OCI-M2 (cell line): ENCODE data around the gene KNDC1.
"Not testable (repeated sequence)": the region's sequence is repeated elsewhere in the genome, so short reads cannot be mapped to it uniquely, and the experiment has no call there.

Source experiments
- DNase-seq: peaks from one replicate; lab custom pipeline; 2025; ENCODE audit not compliant: unreplicated experiment; lab: John Stamatoyannopoulos, UW

The KNDC1 gene

DNA sequence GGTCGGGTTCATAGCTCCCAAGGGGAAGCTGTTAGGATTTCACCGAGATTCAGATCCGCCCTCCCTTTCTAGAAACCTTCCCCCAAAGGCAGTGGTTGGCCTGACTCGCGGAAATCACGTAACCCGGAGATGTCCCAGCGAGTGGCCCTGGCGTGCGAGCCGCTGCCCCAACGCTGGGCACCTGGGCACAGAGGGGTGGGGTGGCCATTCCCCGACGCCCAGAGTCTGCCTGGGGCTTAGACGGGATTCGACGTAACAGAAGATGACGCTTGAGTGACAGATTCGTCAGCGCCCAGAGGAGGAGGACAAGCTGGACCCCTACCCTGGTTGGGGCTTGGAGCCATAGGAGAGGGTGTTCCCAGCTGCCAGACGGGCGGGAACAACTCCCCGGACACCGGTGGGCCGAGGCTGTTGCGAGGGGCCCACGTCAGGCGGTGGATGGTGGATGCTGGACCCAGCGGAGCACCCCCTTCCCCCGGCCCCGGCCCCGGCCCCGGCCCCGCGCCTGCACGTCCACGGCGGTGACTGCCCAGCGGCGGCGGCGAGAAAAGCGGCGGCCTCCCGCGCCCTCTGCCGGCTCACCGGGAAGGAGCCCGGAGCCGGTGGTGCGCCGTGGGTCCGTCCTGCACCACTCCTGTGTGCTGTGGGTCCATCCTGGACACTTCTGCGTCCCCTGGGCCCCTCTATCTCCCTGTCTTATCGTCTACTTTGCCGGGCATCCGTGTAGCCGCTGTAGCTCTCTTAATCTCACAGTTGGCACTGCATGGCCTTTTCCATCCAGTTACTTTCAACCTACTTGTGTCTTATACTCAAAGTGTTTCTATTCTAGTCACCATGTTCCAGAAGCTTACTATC lies 35.4 kb upstream of the KNDC1 start:
- no peak for DNase-seq

DNA sequence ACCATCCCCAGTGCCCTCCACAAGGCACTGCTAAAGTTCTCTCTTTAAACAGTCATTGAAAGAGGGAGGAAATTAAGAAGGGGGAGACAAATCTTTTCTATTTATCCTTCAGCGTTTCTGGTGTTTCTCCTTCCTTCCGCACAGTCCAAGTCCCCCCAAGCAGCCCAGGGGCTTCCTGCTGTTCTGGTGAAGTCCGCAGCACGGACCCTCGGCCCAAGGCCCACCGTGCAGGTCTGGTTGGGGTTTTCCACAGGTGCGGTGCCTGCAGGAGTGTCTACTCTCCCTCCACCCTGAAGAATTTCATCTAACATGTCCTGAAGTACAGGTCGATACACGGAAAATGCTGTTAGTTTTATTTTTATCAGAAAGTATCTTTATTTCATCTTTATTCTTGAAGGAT lies 34.1 kb upstream of the KNDC1 start:
- no peak for DNase-seq

DNA sequence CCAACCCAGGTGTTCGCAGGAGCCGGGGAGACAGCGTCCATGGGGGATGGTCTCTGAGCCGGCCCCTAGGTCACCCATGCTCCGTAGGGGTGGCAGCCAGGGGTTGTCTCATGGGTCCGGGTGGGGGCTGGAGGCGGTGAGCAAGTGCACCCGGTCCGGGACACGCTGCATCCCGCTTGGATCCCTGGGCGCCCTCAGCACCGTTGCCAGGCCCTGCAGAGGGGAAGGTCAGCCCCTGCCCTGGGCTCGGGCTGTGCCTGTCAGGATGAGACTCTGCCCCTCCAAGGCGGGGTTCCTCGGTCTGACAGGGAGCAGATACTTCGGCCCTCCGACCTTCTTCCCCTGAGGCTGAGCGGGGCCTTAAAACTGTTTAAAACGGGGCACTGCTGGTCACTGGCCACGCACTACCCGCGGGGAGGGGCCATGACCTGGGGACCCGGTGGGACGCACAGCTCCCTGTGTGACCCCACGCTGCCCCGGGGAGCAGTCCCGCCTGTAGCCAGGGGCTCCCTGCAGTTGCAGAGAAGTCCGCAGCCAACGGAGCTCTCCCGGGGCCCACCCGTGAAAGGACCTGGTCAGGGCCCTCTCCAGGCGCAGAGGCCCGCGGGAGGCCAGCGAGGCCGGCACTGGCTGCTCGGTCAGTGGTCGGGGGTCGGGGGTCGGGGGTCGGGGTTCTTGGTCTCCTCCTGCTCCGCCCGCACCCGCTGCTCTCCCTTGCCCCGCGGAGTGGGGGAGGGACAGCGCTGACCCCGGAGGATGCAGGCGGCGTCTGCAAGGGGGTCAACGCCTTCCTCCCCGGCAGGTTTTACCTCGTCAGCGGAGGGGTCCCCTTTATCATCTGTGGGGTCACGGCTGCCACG lies 33.4 kb upstream of the KNDC1 start:
- no peak for DNase-seq

DNA sequence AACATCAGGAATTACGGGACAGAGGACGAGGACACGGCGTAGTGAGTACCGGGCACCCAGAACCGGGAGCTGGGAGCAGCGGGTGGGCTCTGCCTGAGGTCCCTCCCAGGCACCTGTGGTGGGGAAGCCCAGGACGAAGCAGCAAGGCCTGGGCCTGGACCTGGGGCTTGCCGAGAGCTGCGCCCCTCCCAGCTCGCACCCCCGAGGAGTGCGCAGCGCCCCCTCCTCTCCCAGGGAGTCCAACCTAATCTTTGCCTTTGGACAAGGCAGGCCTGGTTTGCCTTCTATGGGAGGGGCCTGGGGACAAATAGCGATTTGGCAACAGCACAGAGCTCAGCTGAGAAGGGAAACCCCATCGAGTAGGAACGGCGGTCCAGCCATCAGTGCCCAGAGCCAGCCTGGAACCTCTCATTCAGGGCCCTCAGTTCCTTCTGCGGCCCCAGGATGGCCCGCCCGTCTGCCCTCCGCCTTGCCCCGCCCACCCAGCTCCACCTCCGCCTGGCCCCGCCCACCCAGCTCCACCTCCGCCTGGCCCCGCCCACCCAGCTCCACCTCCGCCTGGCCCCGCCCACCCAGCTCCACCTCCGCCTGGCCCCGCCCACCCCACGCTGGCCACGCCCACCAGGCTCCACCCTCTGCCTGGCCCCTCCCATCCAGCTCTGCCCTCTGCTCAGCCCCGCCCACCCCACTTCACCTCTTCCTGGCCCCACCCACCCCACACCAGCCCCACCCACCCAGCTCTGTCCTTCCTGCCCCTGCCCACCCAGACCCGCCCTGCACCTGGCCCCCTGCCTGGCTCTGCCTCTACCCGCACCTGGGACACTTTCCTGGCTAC lies 32.5 kb upstream of the KNDC1 start:
- DNase-seq, result no peak

DNA sequence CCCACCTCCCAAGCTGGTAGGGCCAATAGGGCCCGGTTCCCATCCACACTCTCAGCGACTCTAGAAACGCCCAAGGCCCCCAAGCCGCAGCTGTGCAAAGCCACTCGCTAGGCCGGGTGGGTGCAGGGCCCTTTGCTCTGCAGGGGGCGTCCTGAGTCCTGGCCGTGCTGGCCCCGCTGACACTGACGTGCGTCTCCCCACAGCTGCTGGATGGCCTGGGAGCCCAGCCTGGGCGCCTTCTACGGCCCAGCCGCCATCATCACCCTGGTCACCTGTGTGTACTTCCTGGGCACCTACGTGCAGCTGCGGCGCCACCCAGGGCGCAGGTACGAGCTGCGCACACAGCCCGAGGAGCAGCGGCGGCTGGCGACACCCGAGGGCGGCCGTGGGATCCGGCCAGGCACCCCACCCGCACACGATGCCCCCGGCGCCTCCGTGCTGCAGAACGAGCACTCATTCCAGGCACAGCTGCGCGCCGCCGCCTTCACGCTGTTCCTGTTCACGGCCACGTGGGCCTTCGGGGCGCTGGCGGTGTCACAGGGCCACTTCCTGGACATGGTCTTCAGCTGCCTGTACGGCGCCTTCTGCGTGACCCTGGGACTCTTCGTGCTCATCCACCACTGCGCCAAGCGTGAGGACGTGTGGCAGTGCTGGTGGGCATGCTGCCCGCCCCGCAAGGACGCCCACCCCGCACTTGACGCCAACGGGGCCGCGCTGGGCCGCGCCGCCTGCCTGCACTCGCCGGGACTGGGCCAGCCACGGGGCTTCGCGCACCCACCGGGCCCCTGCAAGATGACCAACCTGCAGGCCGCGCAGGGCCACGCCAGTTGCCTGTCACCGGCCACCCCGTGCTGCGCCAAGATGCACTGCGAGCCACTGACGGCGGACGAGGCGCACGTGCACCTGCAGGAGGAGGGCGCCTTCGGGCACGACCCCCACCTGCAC lies 31.6 kb upstream of the KNDC1 start:
- no peak for DNase-seq

DNA sequence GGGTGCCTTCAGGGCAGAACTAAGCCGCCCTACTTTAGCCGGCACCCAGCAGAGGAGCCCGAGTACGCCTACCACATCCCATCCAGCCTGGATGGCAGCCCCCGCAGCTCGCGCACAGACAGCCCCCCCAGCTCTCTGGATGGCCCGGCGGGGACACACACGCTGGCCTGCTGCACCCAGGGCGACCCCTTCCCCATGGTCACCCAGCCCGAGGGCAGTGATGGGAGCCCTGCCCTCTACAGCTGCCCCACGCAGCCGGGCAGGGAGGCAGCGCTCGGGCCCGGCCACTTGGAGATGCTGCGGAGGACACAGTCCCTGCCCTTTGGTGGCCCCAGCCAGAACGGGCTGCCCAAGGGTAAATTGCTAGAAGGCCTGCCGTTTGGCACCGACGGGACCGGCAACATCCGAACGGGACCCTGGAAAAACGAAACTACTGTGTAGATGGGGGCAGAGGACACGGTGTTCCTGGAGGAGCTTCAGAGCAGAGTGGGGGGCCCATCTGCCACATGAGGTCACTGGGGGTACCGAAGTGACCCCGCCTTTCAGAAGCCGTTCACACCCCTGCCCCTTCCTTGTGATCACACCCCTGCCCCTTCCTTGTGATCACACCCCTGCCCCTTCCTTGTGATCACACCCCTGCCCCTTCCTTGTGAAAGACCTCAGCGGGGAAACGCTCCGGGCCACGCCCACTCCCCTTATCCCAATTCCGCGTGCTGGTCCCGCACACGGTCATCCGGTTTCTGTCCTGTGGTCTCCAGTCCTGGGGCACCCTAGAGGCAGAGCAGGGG lies 30.8 kb upstream of the KNDC1 start:
- no peak for DNase-seq

DNA sequence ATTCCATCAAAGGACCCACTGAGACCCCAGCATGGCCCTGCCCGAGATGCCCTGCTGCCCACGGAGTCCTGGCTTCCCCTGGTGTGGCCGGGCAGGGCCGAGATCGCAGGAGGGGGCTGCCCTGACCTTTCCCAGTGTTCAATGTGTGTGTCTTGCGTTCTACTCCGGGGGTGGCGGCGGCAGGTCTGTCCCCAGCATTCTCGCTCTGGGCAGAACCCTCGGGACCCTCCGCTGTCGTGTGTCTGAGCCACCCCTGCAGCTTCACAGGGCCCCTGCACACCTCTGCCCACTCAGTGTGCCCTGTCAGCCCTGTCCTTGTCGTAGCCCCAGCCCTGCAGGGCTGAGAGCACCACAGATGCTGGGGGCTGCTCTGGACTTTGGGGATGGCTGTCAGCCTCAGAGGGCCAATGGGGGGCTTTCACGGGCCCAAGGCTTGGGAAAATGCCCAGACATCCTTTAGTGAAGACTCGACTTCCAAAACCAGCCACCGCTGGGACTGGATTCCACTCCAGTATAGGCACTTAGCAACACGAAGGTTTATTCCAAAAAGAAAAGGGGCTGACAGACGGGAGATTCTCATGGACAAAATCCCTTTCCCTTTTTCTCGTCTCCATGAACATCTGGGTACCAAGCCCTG lies 30.0 kb upstream of the KNDC1 start:
- no peak for DNase-seq

DNA sequence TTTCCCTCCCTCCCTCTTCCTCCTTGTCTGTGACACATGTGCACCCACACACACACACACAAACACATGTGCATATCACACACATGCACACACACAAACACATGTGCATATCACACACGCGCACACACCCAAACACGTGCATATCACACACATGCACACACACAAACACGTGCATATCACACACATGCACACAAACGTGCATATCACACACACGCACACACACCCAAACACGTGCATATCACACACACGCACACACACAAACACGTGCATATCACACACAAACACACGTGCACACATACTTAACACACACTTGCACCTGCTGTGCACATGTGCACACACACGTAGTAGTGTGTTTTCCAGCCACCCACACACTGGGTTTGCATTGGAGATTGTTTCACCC lies 29.4 kb upstream of the KNDC1 start:
- no peak for DNase-seq

DNA sequence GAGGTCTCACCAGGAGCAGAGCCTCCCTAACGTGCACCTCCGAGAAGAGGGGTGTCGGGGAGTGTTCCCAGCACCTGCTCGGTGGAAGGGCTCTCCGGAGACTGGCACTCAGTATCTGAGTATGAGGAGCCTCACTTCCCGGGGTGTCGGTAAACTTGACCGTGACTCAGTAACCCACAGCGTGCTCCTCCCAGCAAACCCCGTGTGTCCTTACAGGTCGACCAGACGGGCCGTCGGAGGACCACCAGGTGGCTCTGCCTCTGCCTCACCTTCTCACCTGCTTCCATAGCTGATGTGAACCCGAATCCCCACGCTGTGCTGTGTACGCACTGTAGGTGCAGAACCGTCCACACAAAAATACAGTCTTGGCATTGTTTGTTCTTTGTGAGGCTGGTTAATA lies 29.0 kb upstream of the KNDC1 start:
- no peak for DNase-seq

DNA sequence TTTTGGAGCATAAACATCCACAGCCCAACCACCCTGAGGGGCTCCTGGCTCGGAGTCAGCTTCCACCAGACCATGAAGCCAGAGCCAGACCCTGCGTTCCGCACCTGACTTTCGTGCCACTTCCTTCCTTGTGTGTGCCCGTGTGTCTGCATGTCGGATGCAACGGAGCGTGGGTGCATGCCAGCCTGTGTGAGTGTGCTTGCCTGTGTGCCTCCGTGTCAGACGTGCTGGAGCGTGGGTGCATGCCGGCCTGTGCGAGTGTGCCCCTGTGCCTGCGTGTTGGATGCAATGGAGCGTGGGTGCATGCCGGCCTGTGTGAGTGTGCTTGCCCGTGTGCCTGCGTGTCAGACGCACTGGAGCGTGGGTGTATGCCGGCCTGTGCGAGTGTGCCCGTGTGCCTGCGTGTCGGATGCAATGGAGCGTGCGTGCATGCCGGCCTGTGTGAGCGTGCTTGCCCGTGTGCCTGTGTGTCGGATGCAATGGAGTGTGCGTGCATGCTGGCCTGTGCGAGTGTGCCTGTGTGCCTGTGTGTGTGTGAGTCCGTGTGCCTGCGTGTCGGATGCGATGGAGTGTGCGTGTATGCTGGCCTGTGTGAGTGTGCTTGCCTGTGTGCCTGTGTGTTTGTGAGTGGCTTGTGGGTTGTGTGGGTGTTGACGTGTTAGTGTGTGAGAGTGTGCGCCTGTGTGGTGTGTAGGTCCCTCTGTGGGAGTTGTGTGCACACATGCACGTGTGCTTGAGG lies 28.1 kb upstream of the KNDC1 start:
- no peak for DNase-seq

DNA sequence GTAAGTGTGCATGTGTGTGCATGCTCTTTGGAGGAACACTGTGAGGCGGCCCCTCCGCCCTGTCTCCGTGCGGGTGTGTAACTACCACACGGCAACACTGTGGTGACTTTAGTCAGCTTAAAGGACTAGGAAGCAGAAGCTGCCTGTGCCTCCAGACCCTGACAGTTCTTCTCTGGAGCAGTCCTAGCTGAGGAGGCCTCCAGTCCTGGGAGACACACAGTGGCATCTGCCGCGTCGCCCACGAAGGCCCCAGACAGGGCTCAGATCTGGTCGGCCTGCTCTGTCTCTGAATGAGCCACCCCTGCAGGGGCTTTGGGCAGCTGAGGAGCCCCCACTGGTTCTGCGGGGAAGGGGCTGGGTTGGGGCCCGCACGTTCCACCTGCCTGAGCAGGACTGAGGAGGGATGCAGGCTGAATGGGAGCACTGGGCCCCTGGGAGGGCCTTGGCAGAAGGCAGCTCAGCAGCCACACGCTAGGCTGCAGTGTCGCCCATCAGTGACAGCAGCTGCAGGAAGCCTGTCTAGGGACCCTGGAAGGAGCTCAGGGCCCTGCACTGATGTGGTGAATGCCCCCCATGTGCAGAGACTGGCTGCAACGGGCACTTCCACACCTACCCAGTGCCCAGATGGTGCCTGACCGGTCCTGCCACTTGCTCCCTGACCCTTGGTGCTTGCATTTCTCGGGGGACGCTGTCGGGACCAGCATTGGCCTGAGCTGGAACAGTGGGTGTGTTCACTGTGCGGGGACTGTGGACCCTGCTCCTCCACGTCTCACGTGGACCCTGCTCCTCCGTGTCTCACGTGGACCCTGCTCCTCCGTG lies 27.3 kb upstream of the KNDC1 start:
- no peak for DNase-seq

DNA sequence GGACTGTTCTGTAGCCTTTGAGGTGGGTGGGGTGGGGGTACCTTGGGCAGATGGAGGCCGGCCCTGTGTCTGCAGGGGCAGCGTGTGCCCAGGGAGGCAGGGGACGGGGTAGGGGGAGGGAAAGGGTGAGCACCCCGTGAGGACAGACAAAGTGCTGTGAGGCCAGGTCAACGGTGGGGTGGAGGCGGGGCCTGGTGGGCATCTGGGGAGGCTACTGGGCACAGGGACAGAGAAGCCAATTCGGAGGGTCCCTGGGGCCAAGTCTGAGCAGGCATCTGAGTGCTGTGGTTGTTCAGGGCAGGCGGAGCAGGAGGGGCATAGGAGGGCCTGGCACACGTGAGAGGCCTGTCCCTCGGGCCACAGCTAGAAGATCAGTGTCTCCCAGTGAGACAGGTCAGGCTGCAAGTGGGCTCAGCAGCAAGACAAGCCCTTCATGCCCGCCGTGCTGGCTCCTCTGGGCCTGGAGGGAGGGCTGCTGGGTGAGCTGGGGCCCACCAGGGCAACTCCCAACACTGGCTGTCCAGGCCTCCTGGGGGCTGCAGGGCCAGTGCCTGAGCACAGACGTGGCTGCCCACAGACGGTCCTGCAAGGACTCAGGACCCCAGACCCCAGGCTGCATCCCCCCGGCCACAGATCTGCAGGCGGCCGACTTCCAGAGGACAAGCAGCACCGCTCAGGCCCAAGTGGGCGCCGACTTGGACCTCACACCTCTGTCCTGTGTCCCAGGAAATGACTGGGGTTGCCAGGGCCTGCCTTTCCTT lies 26.4 kb upstream of the KNDC1 start:
- no peak for DNase-seq

DNA sequence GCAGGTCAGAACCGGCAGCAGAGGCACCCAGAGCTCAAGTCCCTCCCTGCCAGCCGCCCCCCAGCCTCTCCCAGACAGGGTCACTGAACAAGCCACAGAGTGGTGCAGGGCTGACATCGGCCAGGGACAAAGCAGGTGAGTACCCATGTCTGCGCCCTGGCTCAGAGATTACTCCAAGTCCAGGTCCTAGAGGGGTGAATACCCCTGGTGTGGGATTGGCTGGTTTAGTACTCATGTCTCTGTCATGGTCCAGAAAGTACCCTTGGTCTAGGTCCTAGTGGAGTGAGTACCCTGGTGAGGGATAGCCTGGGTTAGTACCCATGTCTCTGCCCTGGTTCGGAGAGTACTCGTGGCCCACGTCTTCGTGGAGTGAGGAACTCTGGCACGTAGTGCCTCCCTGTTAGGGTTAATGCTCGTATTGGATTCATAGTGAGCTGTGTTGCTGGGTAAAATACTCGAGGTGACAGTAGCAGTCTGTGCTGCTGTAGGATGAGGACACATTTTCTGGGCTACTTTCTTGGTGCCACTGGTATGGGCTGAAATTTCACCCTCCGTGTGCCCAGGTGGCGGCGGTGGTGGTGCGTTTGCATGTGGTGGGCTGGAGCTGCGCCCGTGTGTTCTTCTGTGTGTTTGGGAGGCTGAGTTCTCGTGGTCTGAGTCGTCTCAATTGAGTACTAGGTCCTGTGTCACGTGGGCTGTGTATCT lies 25.5 kb upstream of the KNDC1 start:
- DNase-seq, result no peak

DNA sequence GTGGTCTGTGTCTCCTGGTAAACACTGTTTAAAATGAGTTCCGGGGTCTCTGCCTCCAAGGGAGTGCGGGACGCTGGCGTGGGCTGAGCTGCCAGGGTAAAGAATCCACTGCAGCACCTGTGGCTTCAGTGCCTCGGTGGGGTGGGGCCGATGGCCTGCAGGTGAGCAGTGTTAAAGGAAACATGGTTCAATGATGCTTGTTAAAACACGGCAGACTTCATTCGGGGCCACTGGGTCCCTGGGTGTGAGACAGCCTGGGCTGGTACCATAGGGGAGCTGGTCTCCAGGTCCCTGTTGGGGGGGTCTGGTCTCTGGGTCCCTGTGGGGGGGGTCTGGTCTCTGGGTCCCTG lies 24.9 kb upstream of the KNDC1 start:
- no peak for DNase-seq

DNA sequence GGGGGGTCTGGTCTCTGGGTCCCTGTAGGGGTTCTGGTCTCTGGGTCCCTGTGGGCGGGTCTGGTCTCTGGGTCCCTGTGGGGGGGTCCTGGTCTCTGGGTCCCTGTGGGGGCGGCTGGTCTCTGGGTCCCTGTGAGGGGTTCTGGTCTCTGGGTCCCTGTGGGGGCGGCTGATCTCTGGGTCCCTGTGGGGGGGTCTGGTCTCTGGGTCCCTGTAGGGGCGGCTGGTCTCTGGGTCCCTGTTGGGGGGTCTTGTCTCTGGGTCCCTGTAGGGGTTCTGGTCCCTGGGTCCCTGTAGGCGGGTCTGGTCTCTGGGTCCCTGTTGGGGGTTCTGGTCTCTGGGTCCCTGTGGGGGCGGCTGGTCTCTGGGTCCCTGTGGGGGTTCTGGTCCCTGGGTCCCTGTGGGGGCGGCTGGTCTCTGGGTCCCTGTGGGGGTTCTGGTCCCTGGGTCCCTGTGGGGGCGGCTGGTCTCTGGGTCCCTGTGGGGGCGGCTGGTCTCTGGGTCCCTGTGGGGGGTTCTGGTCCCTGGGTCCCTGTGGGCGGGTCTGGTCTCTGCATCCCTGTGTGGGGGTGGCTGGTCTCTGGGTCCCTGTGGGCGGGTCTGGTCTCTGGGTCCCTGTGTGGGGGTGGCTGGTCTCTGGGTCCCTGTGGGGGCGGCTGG lies 22.4 kb upstream of the KNDC1 start:
- not testable (repeated sequence) for DNase-seq
